Trophoblast cell (in vitro differentiated cells and primary cell): ENCODE data around the gene AK3.

Experiments used
- DNase-seq, 2 donors: peaks; one replicate each; pipeline ENCODE4 v3.0.0-alpha.2; 2016
- H2AFZ ChIP-seq: 2 replicates; pipeline ENCODE4 v1.6.1; 2013; ENCODE audit warnings: low read length, moderate library complexity, mild to moderate bottlenecking; ENCODE audit not compliant: insufficient read depth, poor library complexity
- H2AK5ac ChIP-seq: 2 replicates; pipeline ENCODE4 v1.6.1; 2013; ENCODE audit warnings: mild to moderate bottlenecking, low read length
- H2BK120ac ChIP-seq: 2 replicates; pipeline ENCODE4 v1.6.1; 2013; ENCODE audit warnings: low read length, mild to moderate bottlenecking, moderate library complexity; ENCODE audit not compliant: insufficient read depth, poor library complexity
- H2BK12ac ChIP-seq: 2 replicates; pipeline ENCODE4 v1.6.1; 2013; ENCODE audit warnings: mild to moderate bottlenecking, low read length, moderate library complexity
- H2BK5ac ChIP-seq: 2 replicates; pipeline ENCODE4 v1.6.1; 2013; ENCODE audit warnings: low read length, low read depth, moderate library complexity, mild to moderate bottlenecking; ENCODE audit not compliant: poor library complexity
- H3K14ac ChIP-seq: 2 replicates; pipeline ENCODE4 v1.6.1; 2013; ENCODE audit warnings: mild to moderate bottlenecking, low read length
- H3K18ac ChIP-seq: 2 replicates; pipeline ENCODE4 v1.6.1; 2013; ENCODE audit warnings: mild to moderate bottlenecking, low read length
- H3K23ac ChIP-seq: 2 replicates; pipeline ENCODE4 v1.6.1; 2013; ENCODE audit warnings: low read length
- H3K27ac ChIP-seq: 2 replicates; pipeline ENCODE4 v1.5.1; 2013; ENCODE audit warnings: low read depth, mild to moderate bottlenecking, inconsistent platforms, low read length, moderate library complexity
- H3K27me3 ChIP-seq: 2 replicates; pipeline ENCODE4 v1.6.1; 2013; ENCODE audit warnings: inconsistent platforms, mild to moderate bottlenecking, low read length, moderate library complexity; ENCODE audit not compliant: insufficient read depth
- H3K36me3 ChIP-seq, 2 experiments: 1 replicate in 1 of 2; 2 replicates in 1 of 2; pipeline ENCODE4 v1.6.1; 2013; ENCODE audit warnings: low read length in 2 of 2, mild to moderate bottlenecking in 2 of 2, moderate library complexity in 1 of 2; ENCODE audit not compliant: insufficient read depth in 2 of 2, control insufficient read depth in 1 of 2
- H3K4ac ChIP-seq: 2 replicates; pipeline ENCODE4 v1.6.1; 2013; ENCODE audit warnings: low read depth, mild to moderate bottlenecking, low read length, moderate library complexity
- H3K4me1 ChIP-seq, 2 experiments: 1 replicate in 1 of 2; 2 replicates in 1 of 2; pipeline ENCODE4 v1.6.1; 2013; ENCODE audit warnings: low read length in 2 of 2, mild to moderate bottlenecking in 2 of 2, moderate library complexity in 1 of 2; ENCODE audit not compliant: insufficient read depth in 2 of 2, control insufficient read depth in 1 of 2
- H3K4me2 ChIP-seq: 2 replicates; pipeline ENCODE4 v1.6.1; 2013; ENCODE audit warnings: inconsistent platforms, mild to moderate bottlenecking, low read length, moderate library complexity
- H3K4me3 ChIP-seq: 2 replicates; pipeline ENCODE4 v1.5.1; 2013; ENCODE audit warnings: mild to moderate bottlenecking, low read depth, low read length, inconsistent platforms
- H3K79me1 ChIP-seq: one replicate; pipeline ENCODE4 v1.6.1; 2013; ENCODE audit warnings: low read length
- H3K79me2 ChIP-seq: 2 replicates; pipeline ENCODE4 v1.6.1; 2013; ENCODE audit warnings: low read length, mild to moderate bottlenecking; ENCODE audit not compliant: control insufficient read depth, insufficient read depth, poor library complexity
- H3K9ac ChIP-seq: 2 replicates; pipeline ENCODE4 v1.6.1; 2013; ENCODE audit warnings: mild to moderate bottlenecking, low read length
- H3K9me3 ChIP-seq: 2 replicates; pipeline ENCODE4 v1.6.1; 2013; ENCODE audit warnings: low read depth, mild to moderate bottlenecking, control low read depth, inconsistent platforms, low read length; ENCODE audit not compliant: insufficient read depth
- H4K12ac ChIP-seq: 2 replicates; pipeline ENCODE4 v1.6.1; 2013; ENCODE audit warnings: low read depth, mild to moderate bottlenecking, low read length, moderate library complexity
- H4K8ac ChIP-seq: 2 replicates; pipeline ENCODE4 v1.6.1; 2013; ENCODE audit warnings: low read depth, mild to moderate bottlenecking, low read length, moderate library complexity
- H4K91ac ChIP-seq: one replicate; pipeline ENCODE4 v1.6.1; 2013; ENCODE audit warnings: low read depth, mild to moderate bottlenecking, low read length, moderate library complexity
- WGBS: extraction: QIAGEN DNeasy Blood & Tissue Kit; methylation state at CpG from one replicate; pipeline ENCODE4 v1.1.7; 2013; ENCODE audit warnings: missing lambda C conversion rate; ENCODE audit not compliant: insufficient read length, insufficient coverage; ENCODE audit errors: extremely low coverage; 5-methylcytosine and 5-hydroxymethylcytosine counted together

AK3 gene

GRCh38 chr9:4750023-4750673 lies 9.1 kb upstream of the AK3 start:
- H2BK5ac ChIP-seq, result no peak overlapping the region
- no peak overlapping the region for H2BK120ac ChIP-seq
- no peak overlapping the region for H2BK12ac ChIP-seq
- peaks cover 8 to 9% of the 10 kb centered on the region in 2 experiments for H3K4me1 ChIP-seq
- no peak overlapping the region for H3K4me2 ChIP-seq
- no peak overlapping the region for H3K27ac ChIP-seq
- no peak overlapping the region for H2AFZ ChIP-seq
- no peak overlapping the region for H3K14ac ChIP-seq
- H3K9me3 ChIP-seq, result no peaks in the 10 kb centered on the region
- no peak overlapping the region for H2AK5ac ChIP-seq
- H3K23ac ChIP-seq, result no peak overlapping the region
- no CpG with 5 or more reads among the region's 8 CpGs for WGBS
- no peak overlapping the region for H3K18ac ChIP-seq
- no peak overlapping the region for H4K91ac ChIP-seq
- H3K36me3 ChIP-seq, result no peaks in the 10 kb centered on the region
- H4K8ac ChIP-seq, result no peak overlapping the region
- no peak overlapping the region for H4K12ac ChIP-seq
- DNase-seq, result peak in 1 of 2 donors; percentile 81
- no peaks in the 10 kb centered on the region for H3K27me3 ChIP-seq
- H3K4me3 ChIP-seq, result no peak overlapping the region
- no peak overlapping the region for H3K4ac ChIP-seq
- H3K9ac ChIP-seq, result no peak overlapping the region
- peaks cover 3% of the 10 kb centered on the region for H3K79me1 ChIP-seq
- H3K79me2 ChIP-seq, result no peaks in the 10 kb centered on the region

GRCh38 chr9:4748612-4749011 lies 7.6 kb upstream of the AK3 start:
- H3K79me1 ChIP-seq, result no peaks in the 10 kb centered on the region
- H2AFZ ChIP-seq, result no peak overlapping the region
- no peak overlapping the region for H3K18ac ChIP-seq
- no peaks in the 10 kb centered on the region for H3K27me3 ChIP-seq
- no peaks in the 10 kb centered on the region for H3K9me3 ChIP-seq
- no peak overlapping the region for H2BK5ac ChIP-seq
- H2BK12ac ChIP-seq, result no peak overlapping the region
- H2BK120ac ChIP-seq, result no peak overlapping the region
- no peak overlapping the region for H4K12ac ChIP-seq
- H2AK5ac ChIP-seq, result no peak overlapping the region
- no peak overlapping the region for H3K9ac ChIP-seq
- no peaks in the 10 kb centered on the region for H3K36me3 ChIP-seq
- H3K23ac ChIP-seq, result no peak overlapping the region
- no peak overlapping the region for H4K8ac ChIP-seq
- no peaks in the 10 kb centered on the region for H3K79me2 ChIP-seq
- H3K14ac ChIP-seq, result no peak overlapping the region
- no peak overlapping the region for H3K4me2 ChIP-seq
- peaks cover 0 to 3% of the 10 kb centered on the region in 2 experiments for H3K4me1 ChIP-seq
- H3K27ac ChIP-seq, result no peak overlapping the region
- no peak overlapping the region for H3K4me3 ChIP-seq
- no peak overlapping the region for H3K4ac ChIP-seq
- WGBS, result no CpG with 5 or more reads among the region's 5 CpGs
- no peak overlapping the region for H4K91ac ChIP-seq
- DNase-seq, result no peak

- Histone ChIP-seq H3K4me3 (no peak overlapping the region), H4K12ac (no peak overlapping the region), H2BK120ac (no peak overlapping the region), H2BK5ac (no peak overlapping the region), H4K8ac (no peak overlapping the region), H3K9me3 (no peaks in the 10 kb centered on the region), H4K91ac (no peak overlapping the region), H2AFZ (no peak overlapping the region), H3K14ac (no peak overlapping the region), H3K27ac (no peak overlapping the region), H3K4me1 (peaks cover 1 to 3% of the 10 kb centered on the region in 2 experiments), H3K4ac (no peak overlapping the region), H3K79me2 (peaks cover 2% of the 10 kb centered on the region), H2AK5ac (no peak overlapping the region), H3K36me3 (no peaks in the 10 kb centered on the region), H2BK12ac (no peak overlapping the region), H3K23ac (no peak overlapping the region), H3K18ac (no peak overlapping the region), H3K4me2 (no peak overlapping the region), H3K27me3 (no peaks in the 10 kb centered on the region), H3K9ac (no peak overlapping the region), H3K79me1 (peaks cover 2% of the 10 kb centered on the region)
- DNase-seq, result no peak
- no CpG with 5 or more reads among the region's 2 CpGs for WGBS
Observed at GRCh38 chr9:4746278-4747030, 5.5 kb upstream of the AK3 start.

- Histone ChIP-seq H3K18ac (no peak overlapping the region), H4K8ac (no peak overlapping the region), H3K14ac (no peak overlapping the region), H4K12ac (no peak overlapping the region), H3K4me3 (no peak overlapping the region), H3K27ac (no peak overlapping the region), H2AK5ac (no peak overlapping the region), H3K9me3 (no peaks in the 10 kb centered on the region), H2BK5ac (peak overlapping the region; percentile 49), H4K91ac (peak overlapping the region; percentile 69), H2BK120ac (no peak overlapping the region), H3K27me3 (no peaks in the 10 kb centered on the region), H3K79me2 (peaks cover 17% of the 10 kb centered on the region), H3K36me3 (peaks cover 0 to 1% of the 10 kb centered on the region in 2 experiments), H3K79me1 (peaks cover 11% of the 10 kb centered on the region), H3K4me2 (no peak overlapping the region), H3K4me1 (peaks cover 7 to 10% of the 10 kb centered on the region in 2 experiments), H2BK12ac (no peak overlapping the region), H3K4ac (no peak overlapping the region), H2AFZ (no peak overlapping the region), H3K9ac (no peak overlapping the region), H3K23ac (no peak overlapping the region)
- no CpG with 5 or more reads among the region's 5 CpGs for WGBS
- DNase-seq, result peak in 1 of 2 donors; percentile 12
Observed at GRCh38 chr9:4743131-4743875, 2.3 kb upstream of the AK3 start.
